HCEC 1CT (cell line): ENCODE results near the gene S100P.

Experiments used
- DNase-seq: peaks from one replicate; pipeline ENCODE4 v3.0.0-alpha.2; 2017

Gene S100P

DNA sequence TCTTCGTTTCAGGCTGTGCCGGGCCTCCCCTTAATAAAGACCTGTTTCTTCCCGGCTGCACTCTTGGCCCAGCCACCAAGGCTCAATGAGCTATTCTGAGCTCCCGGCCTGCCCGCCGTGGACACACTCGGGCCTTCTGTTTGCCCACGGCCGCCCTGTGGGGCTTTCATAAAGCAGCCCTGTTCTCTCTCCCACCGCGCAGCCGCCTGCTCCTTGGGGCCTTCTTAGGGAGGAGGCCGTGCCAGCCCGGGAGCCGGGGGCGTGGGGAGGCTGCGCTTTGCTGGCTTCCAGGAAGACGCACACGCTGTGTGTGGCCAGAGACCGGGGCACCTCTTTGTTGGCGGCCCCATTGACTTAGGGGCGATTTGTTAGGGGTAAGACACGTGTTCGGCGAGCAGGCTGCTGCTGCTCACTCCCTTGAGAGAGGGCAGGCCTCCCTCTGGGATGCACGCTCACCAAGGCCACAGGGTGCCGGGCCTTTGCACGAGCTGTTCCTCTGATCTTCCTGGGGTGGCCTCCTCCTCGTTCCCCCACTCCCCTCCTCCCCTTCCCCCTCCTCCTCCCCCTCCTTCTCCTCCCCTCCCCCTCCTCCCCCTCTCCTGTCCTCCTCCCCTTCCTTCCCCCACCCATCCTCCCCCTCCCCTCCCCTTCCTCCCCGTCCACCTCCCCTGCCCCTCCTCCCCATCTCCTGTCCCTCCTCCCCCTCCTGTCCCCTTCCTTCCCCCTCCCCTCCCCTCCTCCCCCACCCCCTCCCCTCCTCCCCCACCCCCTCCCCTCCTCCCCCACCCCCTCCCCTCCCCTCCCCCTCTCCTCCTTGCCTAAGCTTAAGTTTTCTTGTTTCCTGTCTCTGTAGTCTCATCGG lies 33.6 kb downstream of the S100P start:
- DNase-seq, result no peak

DNA sequence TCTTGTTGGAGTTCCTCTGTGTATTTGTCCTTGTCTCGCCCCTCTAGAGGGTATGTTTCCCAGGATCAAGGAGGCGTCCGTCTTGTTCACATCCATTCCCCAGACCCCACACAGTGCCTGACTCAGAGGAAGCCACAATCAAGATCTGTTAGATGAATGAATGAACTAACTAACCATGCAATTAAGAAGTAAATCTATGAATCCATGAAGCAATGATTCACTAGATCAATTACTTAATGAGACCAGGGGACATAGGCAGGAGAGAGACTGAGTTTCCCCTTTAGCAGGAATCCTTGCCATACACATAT lies 34.2 kb downstream of the S100P start:
- DNase-seq, result no peak

DNA sequence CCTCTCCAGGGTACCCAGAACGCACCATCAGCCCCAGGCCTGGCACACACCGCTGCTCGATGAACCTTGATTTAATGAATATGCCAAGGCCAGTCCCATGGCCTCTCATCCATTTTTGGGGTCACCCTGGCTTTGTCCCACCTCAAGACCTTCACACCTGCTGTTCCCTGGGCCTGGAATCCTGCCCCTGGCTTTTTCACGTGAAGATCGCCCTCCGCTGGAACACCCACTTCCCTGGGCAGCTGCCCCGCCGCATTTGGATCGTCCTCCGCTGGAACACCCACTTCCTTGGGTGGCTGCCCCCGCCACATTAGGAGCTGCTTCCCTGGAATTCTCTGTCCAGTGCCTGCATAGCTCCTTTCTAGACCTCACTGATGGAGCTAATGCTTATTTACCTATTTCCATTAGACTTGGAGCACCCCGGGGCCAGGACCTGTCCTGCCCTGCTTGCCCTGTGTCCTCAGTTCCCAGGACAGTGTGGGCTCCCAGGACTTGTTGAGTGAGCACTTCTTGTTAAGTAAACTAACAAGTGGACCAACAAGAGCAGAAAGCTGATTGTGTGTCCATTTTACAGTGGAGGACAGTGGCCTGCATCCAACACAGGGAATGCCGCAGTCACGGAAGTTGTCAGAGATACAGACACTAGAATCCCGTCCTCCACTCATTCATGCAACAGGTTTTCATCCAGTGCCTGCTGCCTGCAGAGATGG lies 34.8 kb downstream of the S100P start:
- no peak for DNase-seq

DNA sequence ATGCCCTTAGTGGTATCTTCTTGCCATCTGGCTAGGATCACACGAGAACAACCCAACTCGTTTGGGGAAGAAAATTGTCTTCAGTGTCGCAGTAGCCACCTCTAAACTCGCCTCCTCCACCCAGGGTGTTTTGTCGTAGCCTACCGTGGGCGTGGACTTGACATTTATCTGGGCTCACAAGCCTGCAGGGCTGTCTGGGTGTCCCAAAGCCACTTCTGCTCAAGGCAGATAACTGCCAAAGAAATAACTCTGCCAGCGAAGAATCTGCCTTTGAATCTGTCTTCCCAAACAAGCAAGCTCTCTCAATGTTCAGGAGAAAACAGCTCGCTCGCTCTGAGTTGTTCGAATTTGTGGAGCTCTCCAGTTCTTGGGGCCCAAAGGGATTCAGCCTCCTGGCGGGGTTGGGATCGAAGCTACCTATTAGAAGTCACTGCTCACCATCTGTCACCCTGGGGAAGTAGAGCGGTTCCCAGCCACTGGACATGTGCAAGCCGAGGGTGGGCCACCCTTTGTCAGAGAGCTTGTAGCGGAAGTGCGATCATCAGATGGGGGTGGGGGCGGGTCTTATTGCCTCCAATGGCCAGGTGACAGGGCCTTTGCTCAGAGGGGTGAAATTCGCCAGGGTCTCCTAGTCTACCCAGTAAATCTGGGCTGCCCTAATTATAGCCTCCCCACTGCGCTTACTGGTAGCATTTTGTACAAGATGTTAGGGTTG lies 37.1 kb downstream of the S100P start:
- no peak for DNase-seq

DNA sequence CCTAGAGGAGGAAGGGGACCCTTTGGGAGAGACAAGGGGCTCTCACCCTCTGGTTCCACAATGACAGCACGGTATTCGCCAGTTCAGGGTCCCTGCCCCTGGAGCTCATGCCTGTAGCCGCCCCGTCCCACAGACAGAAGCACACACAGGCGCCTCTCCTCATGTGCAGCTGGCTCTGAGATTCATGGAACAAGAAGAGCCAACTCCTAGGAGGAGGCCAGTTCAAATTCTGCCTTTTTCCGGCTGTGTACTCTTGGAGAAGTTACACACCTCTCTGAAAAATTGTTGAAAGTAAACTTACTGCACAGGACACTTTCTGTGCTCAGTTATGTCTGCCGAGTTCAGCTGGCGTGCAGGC lies 37.6 kb downstream of the S100P start:
- DNase-seq, result no peak

DNA sequence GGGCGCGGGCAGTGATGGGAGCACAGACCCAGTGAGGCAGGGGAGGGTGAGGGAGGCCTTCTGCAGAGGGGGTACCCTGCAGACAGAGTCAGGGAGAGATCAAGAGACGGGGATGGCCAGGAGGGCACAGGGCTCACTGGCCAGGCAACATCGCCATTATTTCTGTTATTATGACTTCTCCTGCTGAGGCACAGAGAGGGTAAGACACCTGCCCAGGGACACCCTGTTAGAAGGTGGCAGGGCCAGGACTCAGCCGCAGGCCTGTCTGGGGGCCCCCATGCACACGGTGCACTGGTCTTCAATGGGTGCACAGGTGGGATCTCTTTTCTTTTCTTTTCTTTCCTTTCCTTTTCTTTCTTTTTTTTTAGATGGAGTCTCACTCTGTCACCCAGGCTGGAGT lies 38.1 kb downstream of the S100P start:
- no peak for DNase-seq

DNA sequence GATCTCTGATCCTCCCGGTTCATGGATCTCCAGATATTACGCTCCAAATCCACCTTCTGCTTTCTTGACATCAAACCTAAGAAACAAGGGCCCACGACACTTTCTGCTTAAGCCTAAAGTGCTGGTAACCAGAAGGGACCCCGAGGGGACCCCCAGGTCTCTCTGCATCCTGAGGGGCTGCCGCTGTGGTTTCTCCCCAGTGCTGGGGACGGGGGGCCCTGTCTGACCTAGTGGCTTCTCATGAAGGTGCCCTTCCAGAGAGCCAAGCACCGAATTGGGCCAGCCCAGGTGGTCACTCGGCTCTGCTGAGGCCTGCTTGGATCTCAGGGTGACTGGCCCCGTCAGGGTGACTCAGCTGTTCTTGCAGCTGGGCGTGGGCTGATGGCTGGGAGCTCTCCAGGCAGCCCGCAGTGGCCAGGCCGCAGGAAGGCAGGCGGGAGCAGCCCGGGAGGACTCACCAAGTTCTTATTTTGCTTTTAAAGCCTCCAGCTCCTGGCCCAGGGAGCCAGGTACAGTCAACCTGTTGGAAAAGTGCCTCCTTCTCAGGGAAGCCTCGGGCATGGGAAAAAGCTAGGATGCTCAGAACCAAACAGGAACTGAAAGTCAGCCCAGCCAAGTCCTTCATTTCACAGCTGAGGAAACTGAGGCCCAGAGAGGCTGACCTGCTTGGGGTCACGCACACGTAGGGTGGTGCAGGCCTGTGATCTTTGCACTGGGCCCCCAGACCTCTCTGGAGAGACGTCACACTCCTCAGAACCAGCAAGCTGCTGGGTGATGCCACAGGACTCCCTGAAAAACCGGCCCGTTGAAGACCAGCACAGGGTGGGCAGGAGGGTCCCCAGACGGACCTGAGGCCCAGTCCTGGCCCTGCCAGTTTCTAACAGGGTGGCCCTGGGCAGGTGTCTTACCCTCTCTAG lies 39.0 kb downstream of the S100P start:
- peak; percentile 76 for DNase-seq

DNA sequence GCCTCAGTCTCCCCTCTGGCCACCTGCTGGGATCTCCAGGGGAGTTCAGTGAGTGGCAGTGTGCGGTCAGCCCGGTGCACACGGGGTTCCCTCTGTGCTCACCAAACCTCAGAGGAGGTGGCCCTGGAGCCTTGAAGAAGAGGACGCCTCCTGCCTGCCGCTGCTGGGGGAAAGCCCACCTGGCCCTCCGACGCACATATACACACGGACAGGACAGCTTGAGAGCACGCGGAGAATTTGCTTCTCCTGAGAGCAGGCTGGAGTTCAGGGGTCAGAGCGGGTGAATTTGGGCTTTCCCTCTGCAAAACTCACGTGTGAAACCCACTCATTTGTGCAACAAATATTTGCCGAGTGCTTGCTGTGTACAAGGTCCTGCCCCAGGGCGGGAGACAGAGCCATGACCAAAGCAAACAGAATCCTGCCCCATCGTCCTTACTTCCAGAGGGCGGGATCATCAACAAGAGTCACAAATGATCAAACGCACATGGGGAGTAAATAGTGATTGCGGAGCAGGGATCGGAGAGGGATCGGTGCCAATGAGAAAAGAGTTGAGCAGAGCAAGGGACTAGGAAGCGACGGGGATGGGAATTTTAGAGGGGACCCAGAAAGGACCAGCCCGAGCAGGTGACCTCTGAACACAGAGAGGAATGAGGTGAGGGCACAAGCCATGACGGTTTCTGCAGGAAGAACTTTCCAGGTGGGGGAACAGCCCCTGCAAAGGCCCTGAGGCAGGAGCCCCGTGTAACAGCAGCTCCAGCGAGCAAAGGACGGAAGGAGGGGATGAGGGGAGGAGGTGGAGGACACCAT lies 39.9 kb downstream of the S100P start:
- DNase-seq, result no peak

DNA sequence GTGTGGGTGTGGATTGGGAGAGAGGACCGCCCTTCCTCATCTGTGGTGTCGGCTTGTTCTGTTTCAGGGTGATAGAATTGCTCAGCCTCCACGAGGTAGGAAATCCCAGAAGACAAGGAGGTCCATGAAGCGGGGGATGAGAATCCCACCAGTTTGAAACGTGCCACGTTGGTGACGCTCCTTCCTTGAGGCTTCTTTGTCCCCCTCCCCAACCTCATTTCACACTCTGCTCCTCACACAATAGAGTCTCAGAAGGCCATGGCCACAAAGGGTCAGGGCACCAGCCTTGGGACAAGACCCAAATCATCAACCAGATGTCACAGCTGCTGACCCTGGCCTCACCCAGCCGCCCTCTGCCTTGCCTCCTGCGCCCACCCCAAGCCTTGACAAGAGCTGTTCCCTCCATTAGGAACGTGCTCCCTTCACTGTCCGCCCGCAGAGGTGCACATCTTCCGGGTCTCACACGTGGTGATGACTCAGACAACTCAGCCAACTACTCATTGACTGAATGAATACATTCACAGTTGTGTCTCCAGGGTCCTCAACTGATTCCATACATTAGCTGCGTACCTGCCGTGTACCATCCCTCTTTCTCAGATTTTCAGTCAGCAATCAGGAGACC lies 40.6 kb downstream of the S100P start:
- no peak for DNase-seq

DNA sequence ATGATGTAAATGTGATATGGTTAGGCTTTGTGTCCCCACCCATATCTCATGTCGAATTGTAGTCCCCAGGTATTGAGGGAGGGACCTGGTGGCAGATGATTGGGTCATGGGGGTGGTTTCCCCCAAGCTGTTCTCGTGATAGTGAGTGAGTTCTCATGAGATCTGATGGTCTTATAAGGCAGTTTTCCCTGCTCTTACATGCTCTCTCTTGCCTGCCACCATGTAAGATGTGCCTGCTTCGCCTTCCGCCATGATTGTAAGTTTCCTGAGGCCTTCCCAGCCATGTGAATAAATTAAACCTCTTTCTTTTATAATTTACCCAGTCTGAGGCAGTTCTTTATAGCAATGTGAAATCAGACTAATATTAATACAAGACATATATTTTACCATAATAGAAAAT lies 46.2 kb downstream of the S100P start:
- DNase-seq, result no peak

DNA sequence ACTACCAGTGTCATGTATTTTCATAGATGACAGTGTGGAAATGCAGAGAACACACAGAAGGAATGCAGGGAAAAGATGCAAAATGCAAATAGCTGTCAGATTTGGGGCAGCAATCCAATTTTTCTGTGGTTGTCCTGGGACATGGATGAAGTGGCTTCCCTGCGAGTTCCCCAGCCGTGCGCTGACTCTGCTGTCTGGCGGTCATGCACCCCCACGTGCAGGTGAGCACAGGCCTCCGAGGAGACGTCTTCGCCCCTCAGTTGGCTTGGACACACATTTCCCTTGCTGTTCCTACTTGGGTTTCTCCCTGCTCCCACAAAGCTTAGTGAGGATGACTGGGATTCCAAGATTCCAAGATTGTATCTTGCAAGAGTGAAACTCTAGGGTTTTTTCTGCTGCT lies 46.7 kb downstream of the S100P start:
- DNase-seq, result no peak

DNA sequence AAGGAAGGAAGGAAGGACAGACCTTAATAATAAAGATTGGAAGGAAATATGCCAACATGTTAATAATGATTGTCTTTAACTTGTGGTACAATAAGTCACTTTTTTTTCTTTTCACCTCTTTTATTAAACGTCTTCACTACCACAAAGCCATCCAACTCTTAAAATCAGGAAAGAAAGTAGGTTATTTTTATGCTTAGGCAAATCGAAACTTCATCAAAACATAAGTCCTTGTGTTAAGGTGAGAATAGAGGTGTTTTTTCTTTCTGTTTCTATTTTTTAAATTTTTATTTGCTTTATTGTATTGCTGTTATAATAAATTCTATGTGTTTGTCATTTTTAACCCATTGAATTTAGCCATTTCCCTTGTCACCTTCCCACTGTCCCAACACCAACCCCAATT lies 48.8 kb downstream of the S100P start:
- no peak for DNase-seq

DNA sequence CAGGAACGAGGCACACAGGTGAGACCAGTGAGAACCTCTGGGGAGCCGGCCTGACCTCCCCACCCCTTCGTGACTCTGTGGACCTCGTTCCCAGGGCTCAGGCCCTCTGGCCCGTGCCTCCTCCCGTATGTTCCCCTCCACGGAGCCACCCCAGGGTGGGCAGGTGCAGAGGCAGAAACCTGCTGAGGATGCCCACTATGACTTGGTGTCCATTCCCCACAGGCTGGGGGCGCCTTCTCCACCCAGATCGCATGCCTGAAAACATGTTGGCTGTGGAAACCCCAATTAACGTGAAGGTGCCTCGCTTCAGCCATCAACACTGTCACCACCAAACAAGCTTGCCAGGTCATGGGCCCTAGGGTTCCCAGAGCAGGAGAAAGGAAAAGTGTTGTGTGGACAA lies 49.3 kb downstream of the S100P start:
- DNase-seq, result no peak
